ENCODE measurements around the gene AKIRIN1.

DNA sequence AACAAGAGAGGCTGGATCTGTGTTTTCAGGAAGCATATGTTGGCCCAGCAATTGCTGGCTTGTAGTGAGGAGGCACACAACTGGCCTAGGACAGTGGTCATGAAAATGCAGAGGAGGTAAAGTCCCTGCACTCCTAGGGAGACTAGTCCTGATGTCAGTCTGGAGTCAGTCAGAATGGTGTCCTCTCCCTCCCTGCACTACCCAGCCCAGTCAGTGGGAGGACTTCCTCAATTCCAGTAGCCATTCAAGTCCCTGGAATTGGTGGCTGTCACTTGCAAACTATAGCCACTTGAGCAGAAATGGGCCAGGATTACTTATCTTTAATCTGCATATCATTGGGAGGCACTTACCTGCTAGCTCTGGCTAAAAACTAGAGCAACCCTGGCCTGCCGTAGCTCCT lies 53.7 kb downstream of the AKIRIN1 start:
- TF ChIP-seq, protein P1, sequence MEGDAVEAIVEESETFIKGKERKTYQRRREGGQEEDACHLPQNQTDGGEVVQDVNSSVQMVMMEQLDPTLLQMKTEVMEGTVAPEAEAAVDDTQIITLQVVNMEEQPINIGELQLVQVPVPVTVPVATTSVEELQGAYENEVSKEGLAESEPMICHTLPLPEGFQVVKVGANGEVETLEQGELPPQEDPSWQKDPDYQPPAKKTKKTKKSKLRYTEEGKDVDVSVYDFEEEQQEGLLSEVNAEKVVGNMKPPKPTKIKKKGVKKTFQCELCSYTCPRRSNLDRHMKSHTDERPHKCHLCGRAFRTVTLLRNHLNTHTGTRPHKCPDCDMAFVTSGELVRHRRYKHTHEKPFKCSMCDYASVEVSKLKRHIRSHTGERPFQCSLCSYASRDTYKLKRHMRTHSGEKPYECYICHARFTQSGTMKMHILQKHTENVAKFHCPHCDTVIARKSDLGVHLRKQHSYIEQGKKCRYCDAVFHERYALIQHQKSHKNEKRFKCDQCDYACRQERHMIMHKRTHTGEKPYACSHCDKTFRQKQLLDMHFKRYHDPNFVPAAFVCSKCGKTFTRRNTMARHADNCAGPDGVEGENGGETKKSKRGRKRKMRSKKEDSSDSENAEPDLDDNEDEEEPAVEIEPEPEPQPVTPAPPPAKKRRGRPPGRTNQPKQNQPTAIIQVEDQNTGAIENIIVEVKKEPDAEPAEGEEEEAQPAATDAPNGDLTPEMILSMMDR (IDR thresholded peaks at IDR 0.05; ENCODE audit: low read length): no peak
- TF ChIP-seq EZH2 (IDR thresholded peaks at IDR 0.05; ENCODE audit: borderline replicate concordance, low read length): no peak

All from OCI-LY1 (cell line).